ENCODE results near the gene PRPH. TPM values are rescaled to one million over a fixed set of nuclear protein-coding genes. Genes with fewer than 3 reads are reported as not detected.

Gene PRPH
- total and polyA plus RNA-seq, 10 of the 15 experiments (the other 5 are each of a cell fraction or from before 2014, with no cell fraction given): 0.09 to 0.45 (median 0.19) TPM; not detected in 3

GRCh38 chr12:49293056-49293956, 1.6 kb upstream of the PRPH start:
- Histone ChIP-seq H3K4me1 (ENCODE audit: control insufficient read depth, insufficient read depth, low read length) (peaks cover 8% of the 10 kb centered on the region), H4K20me1 (ENCODE audit: control insufficient read depth, insufficient read depth) (no peaks in the 10 kb centered on the region), H3K27ac (ENCODE audit: control insufficient read depth, insufficient read depth) (no peak overlapping the region), H2AFZ (ENCODE audit: control insufficient read depth, low read depth, low read length) (no peak overlapping the region), H3K4me2 (ENCODE audit: control insufficient read depth, insufficient read depth) (no peak overlapping the region), H3K9ac (ENCODE audit: control insufficient read depth, insufficient read depth, low read length) (no peak overlapping the region), H3K4me3 (no peak overlapping the region), H3K27me3 (replicated peaks in 1 of 2; ENCODE audit: control insufficient read depth in 2 of 2, insufficient read depth in 2 of 2, low read length in 1 of 2) (peaks cover 19 to 20% of the 10 kb centered on the region in 2 experiments), H3K36me3 (ENCODE audit: control insufficient read depth in 2 of 2, insufficient read depth in 2 of 2, low read length in 1 of 2) (no peaks in the 10 kb centered on the region), H3K9me3 (replicated peaks; ENCODE audit: control insufficient read depth, insufficient read depth, low read length) (no peaks in the 10 kb centered on the region), H3K79me2 (ENCODE audit: control insufficient read depth, insufficient read depth, low read length) (no peaks in the 10 kb centered on the region)
- no TSS peak for BruUV-seq (replicated peaks)
- FAIRE-seq (no peak), DNase-seq (ENCODE audit: low read depth, low spot score) (no peak), ATAC-seq (no peak)
- SMC1A ChIA-PET (ENCODE audit: uncharacterized antibody, unreplicated experiment): no interaction called here
- RAD21 ChIA-PET (ENCODE audit: unreplicated experiment): interaction anchor here (1.2 to 2.4 kb wide), 3 partner anchors 49 to 65 kb away, joined by 3 to 6 read pairs (median 4); partner anchors contain the start of gene DNAJC22
- CTCF ChIA-PET: interaction anchor here (0.6 to 16.2 kb wide), 10 partner anchors 10 to 275 kb away, joined by 3 to 231 read pairs (median 6); partner anchors contain the start of genes DNAJC22 and TROAP
- POLR2A ChIA-PET: interaction anchor here (1.7 kb wide), 1 partner anchor 30 kb away, joined by 4 read pairs; the partner anchor contains the start of gene TROAP
- 47% methylated on average over 18 of the region's 18 CpGs for WGBS (ENCODE audit: insufficient coverage, insufficient replicate concordance, low lambda C conversion rate, missing lambda C conversion rate)
- intact Hi-C loops (cut with micrococcal nuclease; ENCODE audit: unreplicated experiment) (no loop called here), in situ Hi-C loops (cut with MboI) (no loop called here)
- no peak for TF ChIP-seq KAT2A (conservative IDR thresholded peaks at IDR 0.05; ENCODE audit: control insufficient read depth, low read depth, low read length)
- no peak for TF ChIP-seq IKZF1 (conservative IDR thresholded peaks at IDR 0.05)
- TF ChIP-seq CEBPB (IDR thresholded peaks at IDR 0.05; ENCODE audit: borderline replicate concordance in 1 of 2, low read depth in 2 of 2, low read length in 2 of 2): no peak
- no peak for TF ChIP-seq CREM (IDR thresholded peaks at IDR 0.05; ENCODE audit: low read depth)
- TF ChIP-seq PAX8 (IDR thresholded peaks at IDR 0.05): no peak
- TF ChIP-seq FOXM1 (IDR thresholded peaks at IDR 0.05; ENCODE audit: low read depth, low read length): no peak
- TF ChIP-seq STAT3 (IDR thresholded peaks at IDR 0.05; ENCODE audit: low read depth, low read length): no peak
- TF ChIP-seq MTA2 (IDR thresholded peaks at IDR 0.05; ENCODE audit: low read depth): no peak
- TF ChIP-seq RUNX3 (IDR thresholded peaks at IDR 0.05; ENCODE audit: low read length): no peak
- TF ChIP-seq USF1 (IDR thresholded peaks at IDR 0.05; ENCODE audit: borderline replicate concordance, extremely low read length, insufficient read depth, low read depth, low read length): no peak
- no peak for TF ChIP-seq NKRF (conservative IDR thresholded peaks at IDR 0.05)
- TF ChIP-seq TBL1XR1 (IDR thresholded peaks at IDR 0.05; ENCODE audit: low read depth, low read length): no peak
- no peak for TF ChIP-seq YBX1 (IDR thresholded peaks at IDR 0.05)
- no peak for TF ChIP-seq CUX1 (IDR thresholded peaks at IDR 0.05; ENCODE audit: insufficient replicate concordance, low read depth, low read length)
- no peak for TF ChIP-seq CHD2 (IDR thresholded peaks at IDR 0.05; ENCODE audit: borderline replicate concordance, low read depth, low read length)
- no peak for TF ChIP-seq MXI1 (IDR thresholded peaks at IDR 0.05; ENCODE audit: low read depth, low read length)
